IMR-90 (cell line): ENCODE measurements around the gene CASP7.

ENCODE experiments used
- NFE2L2 ChIP-seq: fragments of 150-350 bp; IDR thresholded peaks from 2 replicates; pipeline ENCODE4 v1.6.1; 2016; ENCODE audit warnings: low read depth, mild to moderate bottlenecking, low read length
- POLR2A ChIP-seq: IDR thresholded peaks from 2 replicates; pipeline ENCODE4 v1.6.1; 2012; ENCODE audit warnings: mild to moderate bottlenecking, low read depth, low read length
- RCOR1 ChIP-seq: IDR thresholded peaks from 2 replicates; pipeline ENCODE4 v1.6.1; 2012; ENCODE audit warnings: mild to moderate bottlenecking, low read length, improper control_type of control experiment; ENCODE audit not compliant: insufficient replicate concordance
- TF ChIP-seq, protein P1 (sequence below): conservative IDR thresholded peaks from 2 replicates; pipeline ENCODE4 v1.5.1; 2012; ENCODE audit warnings: mild to moderate bottlenecking, low read depth, low read length, improper control_type of control experiment
- TF ChIP-seq, protein P2 (sequence below): fragments of 150-350 bp; IDR thresholded peaks from 2 replicates; pipeline ENCODE4 v1.6.1; 2017; ENCODE audit warnings: mild to moderate bottlenecking, antibody characterized with exemption, low read length, low read depth
- TF ChIP-seq, protein P3 (sequence below): fragments of 150-350 bp; IDR thresholded peaks from 2 replicates; pipeline ENCODE4 v1.6.1; 2016; ENCODE audit warnings: low read depth, mild to moderate bottlenecking, low read length, moderate library complexity, borderline replicate concordance

DNA sequence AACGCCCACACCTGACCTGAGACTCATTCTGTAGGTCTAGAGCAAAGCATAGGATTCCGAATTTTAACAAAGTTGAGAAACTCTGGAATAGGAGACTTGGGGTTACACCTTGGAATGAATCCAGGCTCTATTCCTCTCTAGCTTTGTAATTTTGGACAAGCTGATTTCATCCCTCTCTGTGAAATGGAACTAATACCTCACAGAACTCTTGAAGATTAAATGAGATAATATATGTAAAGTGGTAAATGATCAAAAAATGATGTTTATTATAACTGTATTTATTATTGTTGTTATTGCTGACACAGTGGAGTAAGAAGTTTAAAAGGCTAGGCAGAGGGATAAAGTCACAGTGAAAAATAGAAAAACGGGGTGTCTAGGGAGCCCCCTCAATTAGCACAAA lies 32.3 kb downstream of the CASP7 start:
- TF ChIP-seq, protein P1, sequence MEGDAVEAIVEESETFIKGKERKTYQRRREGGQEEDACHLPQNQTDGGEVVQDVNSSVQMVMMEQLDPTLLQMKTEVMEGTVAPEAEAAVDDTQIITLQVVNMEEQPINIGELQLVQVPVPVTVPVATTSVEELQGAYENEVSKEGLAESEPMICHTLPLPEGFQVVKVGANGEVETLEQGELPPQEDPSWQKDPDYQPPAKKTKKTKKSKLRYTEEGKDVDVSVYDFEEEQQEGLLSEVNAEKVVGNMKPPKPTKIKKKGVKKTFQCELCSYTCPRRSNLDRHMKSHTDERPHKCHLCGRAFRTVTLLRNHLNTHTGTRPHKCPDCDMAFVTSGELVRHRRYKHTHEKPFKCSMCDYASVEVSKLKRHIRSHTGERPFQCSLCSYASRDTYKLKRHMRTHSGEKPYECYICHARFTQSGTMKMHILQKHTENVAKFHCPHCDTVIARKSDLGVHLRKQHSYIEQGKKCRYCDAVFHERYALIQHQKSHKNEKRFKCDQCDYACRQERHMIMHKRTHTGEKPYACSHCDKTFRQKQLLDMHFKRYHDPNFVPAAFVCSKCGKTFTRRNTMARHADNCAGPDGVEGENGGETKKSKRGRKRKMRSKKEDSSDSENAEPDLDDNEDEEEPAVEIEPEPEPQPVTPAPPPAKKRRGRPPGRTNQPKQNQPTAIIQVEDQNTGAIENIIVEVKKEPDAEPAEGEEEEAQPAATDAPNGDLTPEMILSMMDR = no peak
- TF ChIP-seq NFE2L2 = no peak
- TF ChIP-seq RCOR1 = no peak
- no peak for TF ChIP-seq POLR2A
- TF ChIP-seq, protein P2, sequence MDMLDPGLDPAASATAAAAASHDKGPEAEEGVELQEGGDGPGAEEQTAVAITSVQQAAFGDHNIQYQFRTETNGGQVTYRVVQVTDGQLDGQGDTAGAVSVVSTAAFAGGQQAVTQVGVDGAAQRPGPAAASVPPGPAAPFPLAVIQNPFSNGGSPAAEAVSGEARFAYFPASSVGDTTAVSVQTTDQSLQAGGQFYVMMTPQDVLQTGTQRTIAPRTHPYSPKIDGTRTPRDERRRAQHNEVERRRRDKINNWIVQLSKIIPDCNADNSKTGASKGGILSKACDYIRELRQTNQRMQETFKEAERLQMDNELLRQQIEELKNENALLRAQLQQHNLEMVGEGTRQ = no peak
- TF ChIP-seq, protein P3, sequence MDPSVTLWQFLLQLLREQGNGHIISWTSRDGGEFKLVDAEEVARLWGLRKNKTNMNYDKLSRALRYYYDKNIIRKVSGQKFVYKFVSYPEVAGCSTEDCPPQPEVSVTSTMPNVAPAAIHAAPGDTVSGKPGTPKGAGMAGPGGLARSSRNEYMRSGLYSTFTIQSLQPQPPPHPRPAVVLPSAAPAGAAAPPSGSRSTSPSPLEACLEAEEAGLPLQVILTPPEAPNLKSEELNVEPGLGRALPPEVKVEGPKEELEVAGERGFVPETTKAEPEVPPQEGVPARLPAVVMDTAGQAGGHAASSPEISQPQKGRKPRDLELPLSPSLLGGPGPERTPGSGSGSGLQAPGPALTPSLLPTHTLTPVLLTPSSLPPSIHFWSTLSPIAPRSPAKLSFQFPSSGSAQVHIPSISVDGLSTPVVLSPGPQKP = no peak
